Fibroblast of peridontal ligament (primary cell): ENCODE measurements around the gene SLC18A2.
"Not testable (repeated sequence)": the region's sequence is repeated elsewhere in the genome, so short reads cannot be mapped to it uniquely, and the experiment has no call there.

Experiments used
- DNase-seq: peaks from one replicate; pipeline ENCODE4 v3.0.0-alpha.2; 2010; ENCODE audit errors: extremely low read depth

Gene SLC18A2

DNA sequence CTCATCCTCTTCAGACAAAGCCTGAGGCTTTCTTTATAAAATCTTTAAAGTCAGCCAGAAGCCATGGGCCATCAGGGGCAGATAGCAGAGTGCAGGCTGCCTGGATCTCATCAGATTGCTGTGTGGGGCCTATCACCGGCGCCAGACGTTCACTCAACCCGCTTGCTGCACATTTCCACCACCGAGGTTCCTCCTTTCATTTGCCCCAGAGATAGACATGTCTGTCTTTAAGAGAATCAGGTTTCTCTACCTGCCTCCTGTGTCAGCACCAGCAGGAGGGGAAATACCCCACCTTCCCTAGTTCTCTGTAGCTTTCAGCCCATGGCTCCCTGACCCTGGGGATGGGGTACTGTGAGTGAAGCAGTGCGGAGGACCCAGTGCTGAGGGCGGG is 22.0 kb downstream of the SLC18A2 start:
- DNase-seq: no peak

DNA sequence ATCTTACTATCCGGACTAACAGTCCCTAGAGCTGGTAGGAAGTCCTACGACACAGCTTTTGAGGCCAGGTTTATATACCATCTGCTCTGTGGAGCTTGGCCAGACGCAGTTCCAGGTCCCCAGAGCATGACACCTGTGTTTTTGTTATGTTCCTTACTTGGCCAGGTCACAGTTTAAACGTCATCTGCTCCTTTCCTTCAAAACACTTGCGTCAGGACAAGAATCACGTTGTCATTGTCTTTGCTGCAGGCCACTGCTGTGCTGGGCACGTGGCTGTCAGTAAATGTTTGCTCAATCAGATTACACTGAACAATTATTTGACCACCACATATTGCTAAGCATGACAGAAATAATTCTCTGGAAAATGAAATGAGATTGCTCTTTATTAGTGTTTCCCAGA is 23.9 kb downstream of the SLC18A2 start:
- DNase-seq: no peak

DNA sequence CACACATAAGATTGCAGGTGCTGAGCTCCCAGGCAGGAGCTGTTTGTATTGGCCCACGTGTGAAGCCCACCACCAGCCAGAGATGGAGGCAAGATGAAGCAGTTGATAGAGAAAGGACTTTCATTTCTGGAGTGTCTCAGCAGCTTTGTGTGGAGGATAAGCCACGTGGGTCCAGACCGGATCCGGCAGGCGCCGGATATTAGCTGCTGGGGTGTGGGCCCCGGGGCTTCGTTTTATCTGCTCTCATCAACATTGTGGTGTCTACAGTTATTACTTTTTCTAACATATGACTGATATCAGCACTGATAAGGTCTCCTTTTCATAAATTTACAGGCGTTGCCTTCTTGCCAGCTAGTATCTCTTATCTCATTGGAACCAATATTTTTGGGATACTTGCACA is 25.5 kb downstream of the SLC18A2 start:
- no peak for DNase-seq

DNA sequence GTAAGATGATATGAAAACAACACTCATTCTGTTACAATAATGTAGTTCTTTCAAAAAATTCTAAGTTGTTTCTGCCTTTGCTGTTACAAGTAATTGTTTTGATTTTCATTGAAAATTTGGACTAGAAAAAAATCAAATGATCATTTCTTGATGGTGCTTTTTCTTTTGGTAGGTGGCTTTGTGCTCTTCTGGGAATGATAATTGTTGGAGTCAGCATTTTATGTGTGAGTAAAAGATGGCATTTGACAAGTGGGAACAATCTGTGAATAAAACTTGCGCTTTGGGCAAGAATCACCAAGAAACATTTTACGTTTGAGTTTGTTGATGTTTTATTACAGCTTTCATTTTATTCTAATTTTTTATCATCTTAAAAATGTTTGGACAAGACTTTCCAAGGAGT is 25.9 kb downstream of the SLC18A2 start:
- no peak for DNase-seq

DNA sequence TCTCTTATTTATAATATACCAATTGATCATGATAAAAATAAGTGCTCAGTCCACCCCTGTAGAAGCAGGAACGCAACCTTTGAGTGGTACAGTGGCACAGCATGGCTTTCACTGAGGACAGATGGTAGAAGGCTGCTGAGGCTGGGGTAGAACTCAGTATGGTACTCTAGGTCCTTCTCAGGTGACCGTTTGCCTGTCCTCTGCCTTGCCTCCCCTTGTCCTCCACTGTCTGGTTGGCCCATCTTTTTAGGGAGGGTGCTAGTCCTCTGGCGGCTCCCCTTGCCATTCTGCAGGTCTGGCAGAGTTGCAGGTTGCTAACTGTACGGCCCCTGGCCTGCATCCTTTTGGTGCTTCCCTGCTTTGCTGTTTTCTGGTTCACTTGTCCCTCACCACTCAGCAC is 27.3 kb downstream of the SLC18A2 start:
- DNase-seq: no peak

DNA sequence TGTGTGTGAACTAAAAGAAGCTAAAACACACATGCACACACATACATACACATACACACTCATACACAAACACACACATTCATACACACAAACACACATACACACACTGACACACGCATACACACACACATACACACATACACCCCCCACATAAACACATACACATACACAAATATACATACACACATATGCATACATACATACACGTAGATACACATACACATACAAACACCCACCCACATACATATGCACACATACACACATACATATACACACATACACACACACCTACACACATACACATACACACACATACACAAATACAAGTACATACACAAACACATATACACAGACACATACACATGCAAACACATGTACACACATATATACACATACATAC is 28.0 kb downstream of the SLC18A2 start:
- no peak for DNase-seq

DNA sequence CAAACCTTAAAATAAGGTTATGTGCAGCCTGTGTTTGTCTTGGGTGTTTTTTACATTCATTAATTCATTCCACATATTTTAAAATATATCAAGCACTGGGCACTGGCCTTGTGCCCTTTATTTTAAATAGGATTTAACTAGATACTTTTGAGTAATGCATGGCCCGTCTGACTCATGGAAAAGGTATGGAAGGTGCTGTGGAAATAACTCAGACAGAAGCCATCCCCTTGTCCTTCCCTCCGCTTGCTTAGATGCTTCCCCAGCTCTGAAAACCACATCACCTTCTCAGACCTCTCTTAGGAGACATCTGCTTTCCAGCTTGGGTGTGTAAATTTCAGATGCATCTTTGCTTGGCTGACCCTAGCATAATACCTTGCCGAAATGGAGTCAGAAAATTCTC is 30.5 kb downstream of the SLC18A2 start:
- no peak for DNase-seq

DNA sequence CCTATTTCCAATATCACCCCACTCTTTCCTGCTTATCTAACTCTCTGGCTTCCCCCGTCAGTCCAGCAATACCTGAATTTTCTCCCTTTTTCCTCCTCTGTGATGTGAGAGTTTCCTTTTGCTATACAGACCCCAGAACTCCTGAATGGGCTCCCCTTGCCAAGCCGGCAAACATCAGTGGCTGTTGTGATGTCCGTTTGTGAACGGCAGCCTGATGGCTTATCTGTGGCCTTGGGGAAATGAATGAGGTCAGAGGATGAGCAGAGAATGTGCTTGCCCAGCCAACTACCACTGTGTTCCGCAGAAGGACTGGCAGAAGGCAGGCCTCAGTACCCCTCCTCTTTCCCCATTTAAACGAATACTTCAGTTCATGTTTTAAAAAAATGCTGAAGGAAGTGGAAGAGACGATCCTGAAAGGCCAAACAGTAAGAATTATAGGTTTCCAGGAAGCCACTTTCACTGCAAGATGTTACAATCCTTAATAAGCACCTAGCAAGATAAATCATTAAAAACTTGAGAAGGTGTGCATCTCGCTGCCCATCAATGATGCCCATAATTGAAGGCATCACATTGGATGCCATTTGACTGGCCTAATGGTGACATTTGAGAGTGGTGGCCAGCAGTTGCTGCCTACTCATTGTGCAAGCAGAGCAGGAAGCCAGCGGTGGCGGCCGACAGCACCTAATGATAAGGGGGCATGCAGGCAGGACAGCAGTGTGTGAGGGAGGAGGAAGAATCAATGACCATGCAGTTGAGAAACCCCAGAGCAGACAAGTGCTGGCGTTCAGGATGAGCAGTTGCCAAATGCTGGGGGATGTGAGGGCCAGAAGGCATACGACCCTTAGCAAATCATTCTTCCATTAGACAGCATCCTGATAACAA is 31.5 kb downstream of the SLC18A2 start:
- DNase-seq: no peak

DNA sequence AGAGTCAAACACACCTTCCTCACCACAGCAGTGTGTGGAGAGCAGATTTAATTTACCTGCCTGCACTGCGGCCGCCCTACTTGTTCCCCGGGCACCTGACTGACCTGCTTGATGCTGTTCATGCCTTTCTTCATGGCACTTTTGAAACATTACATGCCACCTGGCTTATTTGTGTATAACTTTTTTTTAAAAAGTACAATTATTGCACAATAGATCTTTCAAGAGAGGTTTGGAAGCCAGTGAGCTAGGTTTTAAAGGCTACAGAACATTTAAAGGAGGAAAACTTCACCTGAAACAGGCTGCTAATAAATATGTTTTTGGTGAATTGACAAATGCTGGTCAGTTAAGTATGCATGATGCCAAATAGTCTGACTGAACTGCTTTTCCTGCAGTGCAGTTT is 33.1 kb downstream of the SLC18A2 start:
- DNase-seq: no peak

DNA sequence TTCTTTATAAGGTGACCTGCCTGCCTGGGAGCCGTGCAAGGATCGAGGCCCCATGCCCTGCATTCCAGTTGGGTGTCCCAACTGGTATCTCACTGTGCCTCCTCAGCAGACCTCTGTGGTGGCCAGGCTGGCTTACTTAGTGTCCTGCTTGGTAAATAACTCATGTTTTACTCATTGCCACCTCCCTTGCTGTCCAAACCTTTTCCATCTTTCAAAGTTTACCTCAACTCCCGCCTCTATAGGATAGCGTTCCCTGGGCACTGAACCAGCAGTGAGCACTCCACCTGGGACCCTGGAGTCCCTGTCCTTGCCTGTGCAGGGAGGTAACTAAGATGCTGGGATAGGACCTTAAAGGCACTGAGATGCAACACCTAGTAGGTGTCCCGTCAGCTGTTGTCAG is 33.6 kb downstream of the SLC18A2 start:
- DNase-seq: no peak

DNA sequence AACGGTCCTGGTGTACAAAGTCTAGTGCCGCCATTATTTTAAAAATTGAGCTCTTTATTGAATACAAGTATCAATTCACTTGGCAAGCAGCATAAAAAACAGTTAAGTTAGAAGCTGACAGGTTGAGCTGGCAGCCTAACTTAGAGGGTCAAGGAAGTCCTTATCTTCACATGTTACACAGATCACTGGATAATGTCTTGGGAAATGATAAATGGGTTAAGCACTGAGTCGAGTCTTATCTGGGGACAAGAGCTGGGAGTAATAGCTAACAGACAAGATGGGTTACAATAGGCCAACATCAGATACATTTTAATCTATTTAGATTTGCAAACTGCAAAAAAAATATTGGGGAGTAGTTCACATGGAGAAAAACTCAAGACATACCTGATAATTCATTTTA is 34.2 kb downstream of the SLC18A2 start:
- no peak for DNase-seq

DNA sequence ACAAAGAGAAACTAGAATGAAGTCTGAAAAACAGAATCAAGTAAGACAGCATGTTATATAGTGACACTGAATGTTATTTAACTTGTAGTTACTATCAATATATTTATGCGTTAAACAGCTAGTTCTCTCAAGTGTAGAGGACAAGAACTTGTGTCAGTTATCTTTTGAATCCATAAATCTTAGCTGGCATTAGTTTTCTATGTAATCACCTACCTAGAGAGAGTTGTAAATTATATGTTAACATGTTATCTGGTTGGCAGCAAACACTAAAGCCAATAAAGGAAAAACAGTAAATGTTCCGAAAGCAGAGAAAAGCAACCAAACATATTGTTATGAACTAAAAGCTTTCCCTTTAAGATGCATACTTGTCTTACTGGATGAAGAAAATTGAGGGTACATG is 36.8 kb downstream of the SLC18A2 start:
- DNase-seq: no peak

DNA sequence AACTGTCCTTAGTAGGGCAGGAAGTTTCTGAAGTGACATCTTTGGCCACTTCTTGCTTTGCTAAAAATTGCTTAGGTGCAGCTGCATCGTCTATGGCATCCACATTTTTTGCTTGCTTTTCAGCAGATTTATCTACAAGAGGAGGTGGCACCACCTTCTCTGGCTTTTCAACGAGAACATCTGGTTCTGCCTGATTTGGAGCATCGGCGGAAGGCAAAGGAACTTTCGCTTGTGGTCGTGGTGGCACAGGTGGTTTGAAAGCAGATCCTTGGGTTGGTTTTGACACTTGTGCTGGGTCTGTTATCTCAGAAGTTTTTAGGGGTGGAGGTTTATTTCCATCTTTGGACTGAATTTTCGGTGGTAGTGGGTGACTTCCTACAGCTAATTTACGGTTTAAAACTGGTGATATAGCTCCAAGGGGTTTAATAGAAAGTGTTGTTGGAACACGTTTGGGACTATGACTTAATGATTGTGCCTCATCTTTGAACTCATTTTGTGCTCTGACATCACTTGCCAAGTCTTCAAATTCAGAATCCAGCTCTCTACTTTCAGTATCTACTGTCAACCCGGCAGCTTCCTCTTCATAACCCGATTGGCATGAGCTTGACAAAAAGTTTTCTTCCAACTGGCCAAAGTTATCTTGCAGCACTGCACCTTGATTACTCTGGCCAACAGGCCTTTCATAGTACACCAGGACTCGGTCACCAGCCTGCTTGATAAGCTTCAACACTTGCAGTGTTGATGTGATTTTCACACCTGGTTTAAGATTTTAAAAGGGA is 44.0 kb downstream of the SLC18A2 start:
- DNase-seq: no peak

DNA sequence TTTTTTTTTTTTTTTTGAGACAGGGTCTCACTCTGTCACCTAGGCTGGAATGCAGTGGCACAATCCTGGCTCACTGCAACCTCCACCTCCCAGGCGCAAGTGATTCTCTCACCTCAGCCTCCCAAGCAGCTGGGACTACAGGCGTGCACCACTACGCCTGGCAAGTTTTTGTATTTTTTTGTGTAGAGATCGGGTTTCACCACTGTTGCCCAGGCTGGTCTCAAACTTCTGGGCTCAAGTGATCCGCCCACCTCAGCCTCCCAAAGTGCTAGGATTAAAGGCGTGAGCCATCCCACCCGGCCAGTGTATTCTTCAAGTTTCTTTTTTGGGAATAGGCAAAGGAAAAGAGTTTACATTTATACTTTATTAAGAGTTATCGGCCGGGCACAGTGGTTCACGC is 50.0 kb downstream of the SLC18A2 start:
- DNase-seq: not testable (repeated sequence)

DNA sequence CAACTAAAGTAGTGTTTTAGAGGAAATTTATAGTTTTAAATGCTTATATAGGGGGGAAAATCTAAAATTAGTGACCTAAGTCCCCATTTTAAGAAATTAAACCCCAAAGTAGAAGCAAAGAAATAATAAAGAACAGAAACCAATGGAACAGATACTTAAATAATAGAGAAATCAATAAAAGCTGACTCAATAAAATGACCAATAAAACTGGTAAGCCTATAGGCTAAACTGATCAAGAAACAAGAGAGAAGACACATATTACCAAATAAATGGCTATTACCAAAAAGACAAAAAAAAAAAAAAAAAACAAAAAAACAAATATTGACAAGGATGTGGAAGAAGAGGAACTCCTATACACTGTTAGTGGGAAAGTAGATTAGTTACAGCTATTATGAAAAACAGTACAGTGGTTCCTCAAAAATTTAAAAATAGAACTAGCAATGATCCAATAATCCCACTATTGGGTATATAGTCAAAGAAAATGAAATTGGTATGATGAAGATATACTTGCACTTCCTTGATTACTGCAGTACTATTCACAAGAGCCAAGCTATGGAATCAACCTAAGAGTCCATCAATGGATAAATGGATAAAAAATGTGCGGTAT is 53.2 kb downstream of the SLC18A2 start:
- DNase-seq: no peak

DNA sequence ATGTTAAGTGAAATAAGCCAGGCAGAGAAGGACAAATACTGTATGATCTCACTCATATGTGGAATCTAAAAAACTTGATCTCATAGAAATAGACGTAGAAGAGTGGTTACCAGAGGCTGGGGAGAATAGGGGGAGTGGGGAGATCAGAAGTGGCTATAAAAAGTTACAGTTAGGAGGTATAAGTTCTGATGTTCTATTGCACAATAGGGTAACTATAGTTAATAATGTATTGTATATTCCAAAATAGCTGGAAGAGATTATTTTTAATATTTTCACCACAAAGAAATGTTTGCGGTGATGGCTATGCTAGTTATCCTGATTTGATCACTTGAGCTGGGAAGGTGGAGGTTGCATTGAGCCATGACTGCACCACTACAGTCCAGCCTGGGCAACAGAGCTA is 53.8 kb downstream of the SLC18A2 start:
- no peak for DNase-seq

DNA sequence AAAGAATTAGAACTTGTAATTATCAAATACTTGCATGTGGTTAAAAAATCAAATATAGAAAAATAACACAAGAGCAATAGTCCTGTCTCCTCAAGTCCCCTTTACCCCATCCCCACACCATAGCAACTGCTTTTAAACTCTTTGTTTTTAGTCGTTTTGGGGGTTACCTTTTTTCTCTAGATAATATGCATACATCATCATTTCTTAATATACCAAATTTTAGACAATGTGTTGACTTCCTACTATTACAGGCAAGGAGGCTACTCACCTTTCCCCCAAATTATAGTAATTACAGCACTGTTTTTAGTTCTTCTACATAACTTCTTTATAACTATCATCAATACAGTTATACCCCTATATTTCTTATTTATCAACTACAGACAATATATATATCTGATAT is 57.3 kb downstream of the SLC18A2 start:
- no peak for DNase-seq

DNA sequence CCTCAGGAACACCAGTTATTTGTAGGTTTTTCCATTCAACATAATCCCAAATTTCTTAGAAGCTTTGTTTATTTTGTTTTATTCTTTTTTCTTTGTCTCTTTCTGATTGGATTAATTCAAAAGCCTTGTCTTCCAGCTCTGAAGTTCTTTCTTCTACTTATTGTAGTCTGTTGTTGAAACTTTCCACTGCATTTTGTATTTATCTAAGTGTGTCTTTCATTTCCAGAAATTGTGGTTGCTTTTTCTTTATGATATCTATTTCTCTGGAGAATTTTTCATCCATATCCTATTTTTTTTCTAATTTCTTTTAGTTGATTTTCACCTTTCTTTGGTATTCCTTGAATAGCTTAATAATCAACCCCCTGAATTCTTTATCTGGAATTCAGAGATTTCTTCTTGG is 58.5 kb downstream of the SLC18A2 start:
- DNase-seq: no peak

DNA sequence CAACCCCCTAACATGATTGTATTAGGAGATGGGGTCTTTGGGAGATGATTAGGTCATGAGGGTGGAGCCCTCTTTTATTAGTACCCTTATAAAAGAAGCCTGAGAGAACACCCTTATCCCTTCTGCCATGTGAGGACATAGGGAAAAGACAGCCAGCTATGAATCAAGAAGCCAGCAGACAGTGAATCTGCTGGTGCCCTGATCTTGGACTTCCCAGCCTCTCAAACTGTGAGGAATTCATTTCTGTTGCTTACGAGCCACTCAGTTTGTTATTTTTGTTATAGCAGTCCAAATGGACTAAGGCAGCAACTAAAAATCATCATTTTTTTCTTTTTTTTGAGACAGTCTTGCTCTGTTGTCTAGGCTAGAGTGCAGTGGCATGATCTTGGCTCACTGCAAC is 59.8 kb downstream of the SLC18A2 start:
- DNase-seq: no peak

DNA sequence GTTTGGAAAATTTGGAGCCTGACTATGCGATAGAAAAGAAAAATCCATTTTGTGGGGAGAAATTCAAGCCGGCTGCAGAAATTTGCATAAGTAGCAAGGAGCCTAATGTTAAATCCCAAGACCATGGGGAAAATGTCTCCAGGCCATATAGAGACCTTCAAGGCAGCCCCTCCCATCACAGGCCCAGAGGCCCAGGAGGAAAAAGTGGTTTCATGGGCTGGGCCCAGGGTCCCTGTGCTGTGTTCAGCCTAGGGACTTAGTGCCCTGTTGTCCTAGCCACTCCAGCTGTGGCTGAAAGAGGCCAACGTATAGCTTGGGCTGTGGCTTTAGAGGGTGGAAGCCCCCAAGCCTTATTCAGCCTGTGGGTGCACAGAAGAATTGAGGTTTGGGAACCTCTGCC is 62.5 kb downstream of the SLC18A2 start:
- not testable (repeated sequence) for DNase-seq

DNA sequence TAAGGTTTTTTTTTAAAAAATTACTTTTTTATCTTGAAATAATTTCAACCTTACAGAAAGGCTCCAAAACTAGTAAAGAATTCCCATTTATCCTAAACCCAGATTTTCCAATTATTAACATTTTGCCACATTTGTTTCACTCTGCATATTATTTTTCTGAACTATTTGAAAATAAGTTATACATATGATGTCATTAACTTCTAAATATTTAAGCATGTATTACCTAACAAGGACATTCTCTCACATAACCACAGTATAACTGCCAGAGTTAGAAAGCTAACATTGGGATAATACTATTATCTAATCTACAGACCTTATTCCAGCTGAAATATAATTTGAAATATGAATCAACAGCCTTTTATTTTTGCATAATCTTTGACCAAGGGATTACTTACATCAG is 65.8 kb downstream of the SLC18A2 start:
- DNase-seq: no peak

DNA sequence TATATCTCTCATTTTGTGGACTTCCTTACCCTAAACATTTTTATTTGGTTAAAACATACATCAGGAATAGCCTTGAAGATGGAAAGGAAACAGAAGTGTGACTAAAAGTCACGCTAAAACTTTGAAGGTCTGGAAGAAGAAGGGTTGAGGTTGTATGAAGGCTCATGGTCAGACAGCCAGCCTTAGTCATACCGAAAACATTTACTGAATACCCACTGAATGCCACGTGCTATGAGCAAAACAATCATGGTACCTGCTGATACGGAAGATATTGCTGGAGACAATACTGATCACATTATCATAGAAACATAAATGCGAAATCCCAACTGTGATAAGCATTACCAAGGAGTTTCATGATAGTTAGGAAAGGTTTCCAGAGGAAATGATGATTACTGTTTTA is 70.3 kb downstream of the SLC18A2 start:
- DNase-seq: no peak

DNA sequence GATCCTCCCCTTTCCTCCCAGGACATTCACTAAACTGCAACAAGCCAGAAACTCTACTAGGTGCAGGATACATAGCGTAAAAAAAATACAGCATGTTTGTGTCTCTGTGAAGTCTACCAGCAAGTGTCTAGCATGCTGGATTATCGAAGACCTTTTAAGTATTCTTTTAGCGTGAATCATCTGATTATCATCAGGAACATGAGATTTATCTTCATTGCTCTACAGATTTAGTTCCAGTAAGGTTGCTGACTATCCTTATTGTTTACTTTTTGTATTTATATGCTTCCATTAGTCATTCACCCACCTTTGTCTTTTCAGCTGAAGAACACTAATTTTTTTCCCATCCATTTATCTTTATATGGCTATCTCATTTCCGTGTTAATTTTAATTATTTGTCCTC is 71.5 kb downstream of the SLC18A2 start:
- no peak for DNase-seq
